ENCODE data around the gene MCL1. TPM values are rescaled to one million over a fixed set of nuclear protein-coding genes. Genes with fewer than 3 reads are reported as not detected.
A peak's percentile ranks its signal among the peaks of the same experiment; 100 is the strongest.

The MCL1 gene
- total and polyA plus RNA-seq, 2 experiments from 2014 or later, result 55.3 to 244 TPM

DNA sequence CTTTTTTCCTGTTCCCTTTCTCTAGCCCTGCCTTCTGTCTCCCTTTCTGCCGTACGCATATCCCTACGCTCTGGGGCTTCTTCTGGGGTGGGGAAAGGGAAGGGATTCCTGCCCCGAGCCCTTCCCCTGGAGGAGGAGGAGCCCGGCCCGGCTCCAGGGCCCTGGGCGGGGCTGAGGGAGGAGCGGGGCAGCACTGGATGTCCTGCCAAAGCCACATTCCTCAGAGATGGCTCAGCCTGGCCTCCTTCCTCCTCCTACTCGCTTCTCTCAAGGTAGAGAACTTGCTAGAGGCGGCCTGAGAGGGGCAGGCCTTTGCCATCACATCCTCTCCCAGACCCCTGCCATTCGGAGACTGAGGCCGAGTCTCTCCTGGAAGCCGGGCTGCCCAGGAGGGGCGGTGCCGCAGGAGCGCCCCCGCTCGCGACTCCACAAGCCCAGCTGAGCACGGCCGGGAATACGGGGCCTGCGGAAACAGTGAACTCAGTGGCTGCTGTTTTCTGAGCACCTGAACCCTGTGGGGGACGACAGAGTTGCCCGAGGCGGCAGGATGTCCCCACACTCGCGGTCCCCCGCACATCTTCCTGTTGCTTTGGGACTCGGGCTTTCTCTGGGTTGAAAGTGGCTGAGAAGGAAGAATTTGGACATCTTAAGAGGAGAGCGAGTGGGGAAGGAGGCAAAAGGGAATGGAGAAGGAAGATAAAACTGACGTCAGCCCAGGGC is 18.0 kb downstream of the MCL1 start:
- H3K79me2 ChIP-seq (replicated peaks; ENCODE audit: insufficient read depth), result peaks cover 27% of the 10 kb centered on the region
- ATAC-seq (peak; percentile 76), DNase-seq (ENCODE audit: low spot score) (peak; percentile 97)
- H3K27ac ChIP-seq (ENCODE audit: low read depth), result peak overlapping the region; percentile 100
- peak overlapping the region; percentile 79 for H3K4me3 ChIP-seq
- Mint-ChIP-seq H3K27ac (peak overlapping the region; percentile 97), H3K4me1 (peaks cover 43% of the 10 kb centered on the region), H3K36me3 (ENCODE audit: low read depth) (no peaks in the 10 kb centered on the region), H3K27me3 (ENCODE audit: insufficient read depth, low read depth, poor library complexity) (peaks cover 23% of the 10 kb centered on the region), H3K4me3 (peak overlapping the region; percentile 86), H3K9me3 (no peaks in the 10 kb centered on the region)
- H3K4me1 ChIP-seq (ENCODE audit: insufficient read depth), result peaks cover 32% of the 10 kb centered on the region
- H3F3A ChIP-seq (replicated peaks; ENCODE audit: low read depth), result peaks cover 4% of the 10 kb centered on the region
- no peak overlapping the region for H2AFZ ChIP-seq
- no peaks in the 10 kb centered on the region for H3K36me3 ChIP-seq (ENCODE audit: insufficient read depth)
- no peaks in the 10 kb centered on the region for H4K20me1 ChIP-seq (replicated peaks; ENCODE audit: insufficient read depth)
- no peaks in the 10 kb centered on the region for H3K27me3 ChIP-seq (ENCODE audit: insufficient read depth)
- peak overlapping the region; percentile 97 for H3K4me2 ChIP-seq
- no peaks in the 10 kb centered on the region for H3K9me2 ChIP-seq (ENCODE audit: insufficient read depth)
- TF ChIP-seq CREB1 (CRISPR knock-in tag; IDR thresholded peaks at IDR 0.05; ENCODE audit: low read depth), result no peak
- TF ChIP-seq POLR2AphosphoS5 (IDR thresholded peaks at IDR 0.05; ENCODE audit: low read depth), result peak; percentile 92
- TF ChIP-seq, protein P1, sequence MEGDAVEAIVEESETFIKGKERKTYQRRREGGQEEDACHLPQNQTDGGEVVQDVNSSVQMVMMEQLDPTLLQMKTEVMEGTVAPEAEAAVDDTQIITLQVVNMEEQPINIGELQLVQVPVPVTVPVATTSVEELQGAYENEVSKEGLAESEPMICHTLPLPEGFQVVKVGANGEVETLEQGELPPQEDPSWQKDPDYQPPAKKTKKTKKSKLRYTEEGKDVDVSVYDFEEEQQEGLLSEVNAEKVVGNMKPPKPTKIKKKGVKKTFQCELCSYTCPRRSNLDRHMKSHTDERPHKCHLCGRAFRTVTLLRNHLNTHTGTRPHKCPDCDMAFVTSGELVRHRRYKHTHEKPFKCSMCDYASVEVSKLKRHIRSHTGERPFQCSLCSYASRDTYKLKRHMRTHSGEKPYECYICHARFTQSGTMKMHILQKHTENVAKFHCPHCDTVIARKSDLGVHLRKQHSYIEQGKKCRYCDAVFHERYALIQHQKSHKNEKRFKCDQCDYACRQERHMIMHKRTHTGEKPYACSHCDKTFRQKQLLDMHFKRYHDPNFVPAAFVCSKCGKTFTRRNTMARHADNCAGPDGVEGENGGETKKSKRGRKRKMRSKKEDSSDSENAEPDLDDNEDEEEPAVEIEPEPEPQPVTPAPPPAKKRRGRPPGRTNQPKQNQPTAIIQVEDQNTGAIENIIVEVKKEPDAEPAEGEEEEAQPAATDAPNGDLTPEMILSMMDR (conservative IDR thresholded peaks at IDR 0.05; ENCODE audit: low read depth in 2 of 2), result peak in 1 of 2 experiments; percentile 43; a peak in 2 of 4 replicates
- no peak for TF ChIP-seq ZNF462 (CRISPR knock-in tag; IDR thresholded peaks at IDR 0.05)
- TF ChIP-seq EZH2phosphoT487 (IDR thresholded peaks at IDR 0.05; ENCODE audit: unreplicated experiment), result no peak

Measured in GM23338 (cell line).